ENCODE data around the gene DLX2. TPM values are rescaled to one million over a fixed set of nuclear protein-coding genes. Genes with fewer than 3 reads are reported as not detected.

DLX2 gene
- total RNA-seq, 1 donor from 2014 or later: 0.12 TPM

GRCh38 chr2:172091761-172092566 is 10.7 kb downstream of the DLX2 start:
- DNase-seq (ENCODE audit: low read depth): no peak
- no peak for TF ChIP-seq CTCF (conservative IDR thresholded peaks at IDR 0.05; ENCODE audit: low read depth, low read length)

GRCh38 chr2:172091000-172091641 is 11.6 kb downstream of the DLX2 start:
- H3K4me3 ChIP-seq (ENCODE audit: low read depth, low read length): no peak overlapping the region
- no peak for TF ChIP-seq CTCF (conservative IDR thresholded peaks at IDR 0.05; ENCODE audit: low read depth, low read length)
- no peak for DNase-seq (ENCODE audit: low read depth)

More at GRCh38 chr2:172091761-172092566, 10.7 kb downstream of the DLX2 start:
- H3K4me3 ChIP-seq (ENCODE audit: low read depth, low read length): no peak overlapping the region

- no peak overlapping the region for H3K4me3 ChIP-seq (ENCODE audit: low read depth, low read length)
- no peak for DNase-seq (ENCODE audit: low read depth)
- TF ChIP-seq CTCF (conservative IDR thresholded peaks at IDR 0.05; ENCODE audit: low read depth, low read length): no peak
Observed at GRCh38 chr2:172090044-172090961, 12.4 kb downstream of the DLX2 start.

- no peak for DNase-seq (ENCODE audit: low read depth)
- H3K4me3 ChIP-seq (ENCODE audit: low read depth, low read length): no peak overlapping the region
- TF ChIP-seq CTCF (conservative IDR thresholded peaks at IDR 0.05; ENCODE audit: low read depth, low read length): no peak
Observed at GRCh38 chr2:172089633-172090032, 13.1 kb downstream of the DLX2 start.

DNA sequence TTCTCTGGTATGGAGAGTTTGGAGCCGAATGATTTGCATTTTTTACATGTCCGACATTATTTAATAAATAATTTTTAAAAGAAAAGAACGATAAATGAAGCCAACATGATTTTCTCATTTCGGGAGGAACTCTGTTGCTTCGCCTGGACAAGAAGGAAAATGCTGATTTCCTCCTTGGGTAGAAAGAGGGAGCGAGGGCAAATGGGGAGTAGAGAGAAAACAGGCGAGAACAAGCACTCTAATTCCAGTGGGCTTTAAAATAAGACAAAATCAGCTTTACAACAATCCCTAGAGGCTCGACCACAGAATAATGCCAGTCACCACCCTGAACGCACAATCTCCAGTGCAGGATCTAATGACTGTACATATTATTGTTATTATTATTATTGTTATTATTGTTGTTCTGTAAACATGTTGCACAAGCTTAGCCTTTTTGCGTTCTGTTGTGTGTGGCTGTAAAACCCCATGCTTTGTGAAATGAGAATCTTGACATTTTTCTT is 13.6 kb downstream of the DLX2 start:
- no peak for TF ChIP-seq CTCF (conservative IDR thresholded peaks at IDR 0.05; ENCODE audit: low read depth, low read length)
- no peak overlapping the region for H3K4me3 ChIP-seq (ENCODE audit: low read depth, low read length)
- DNase-seq (ENCODE audit: low read depth): no peak

DNA sequence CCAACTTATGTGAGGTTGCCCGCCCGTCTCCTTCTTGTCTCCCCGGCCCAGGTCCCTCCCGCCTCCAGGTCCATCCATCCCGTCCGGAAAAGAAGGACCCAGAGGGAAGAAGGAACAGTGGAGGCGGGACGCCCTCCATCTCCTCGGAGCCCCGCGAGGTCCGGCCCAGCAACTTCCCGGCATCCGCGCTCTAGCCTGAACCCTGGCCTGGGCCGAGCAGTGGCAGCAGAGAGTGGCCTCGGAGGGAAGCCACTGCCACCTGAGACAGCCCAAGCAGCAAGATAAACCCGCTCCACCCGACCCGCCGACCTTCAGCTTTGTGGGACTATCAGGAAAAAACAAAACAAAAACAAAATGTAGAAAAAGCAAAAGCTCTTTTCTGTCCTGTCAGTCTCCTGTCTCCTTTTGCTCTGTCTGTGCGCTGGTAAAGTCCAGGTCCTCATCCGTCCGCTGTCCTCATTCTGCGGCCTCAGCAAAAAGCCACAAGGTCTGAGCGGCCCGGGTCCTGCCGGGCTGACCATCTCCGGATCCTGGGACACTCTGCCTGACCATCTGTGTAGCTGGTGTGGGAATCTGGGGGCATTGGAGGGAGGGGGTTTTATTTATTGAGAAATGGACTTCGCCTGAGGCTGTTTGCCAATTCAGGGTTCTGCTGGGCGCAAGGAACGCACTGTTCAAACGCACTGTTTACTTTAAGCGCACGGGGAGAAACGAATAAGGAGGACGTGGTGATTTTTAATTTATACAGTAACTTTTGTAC is 14.3 kb downstream of the DLX2 start:
- H3K4me3 ChIP-seq (ENCODE audit: low read depth, low read length): no peak overlapping the region
- no peak for TF ChIP-seq CTCF (conservative IDR thresholded peaks at IDR 0.05; ENCODE audit: low read depth, low read length)
- no peak for DNase-seq (ENCODE audit: low read depth)
